Measurements from ENCODE around the gene FDXR. TPM values are rescaled to one million over a fixed set of nuclear protein-coding genes. Genes with fewer than 3 reads are reported as not detected.

The FDXR gene
- total and polyA plus RNA-seq, 9 of the 15 experiments (the other 6 are each of a cell fraction or from before 2014, with no cell fraction given), result 0.89 to 70.7 (median 30.9) TPM

- TF ChIP-seq, protein P1, sequence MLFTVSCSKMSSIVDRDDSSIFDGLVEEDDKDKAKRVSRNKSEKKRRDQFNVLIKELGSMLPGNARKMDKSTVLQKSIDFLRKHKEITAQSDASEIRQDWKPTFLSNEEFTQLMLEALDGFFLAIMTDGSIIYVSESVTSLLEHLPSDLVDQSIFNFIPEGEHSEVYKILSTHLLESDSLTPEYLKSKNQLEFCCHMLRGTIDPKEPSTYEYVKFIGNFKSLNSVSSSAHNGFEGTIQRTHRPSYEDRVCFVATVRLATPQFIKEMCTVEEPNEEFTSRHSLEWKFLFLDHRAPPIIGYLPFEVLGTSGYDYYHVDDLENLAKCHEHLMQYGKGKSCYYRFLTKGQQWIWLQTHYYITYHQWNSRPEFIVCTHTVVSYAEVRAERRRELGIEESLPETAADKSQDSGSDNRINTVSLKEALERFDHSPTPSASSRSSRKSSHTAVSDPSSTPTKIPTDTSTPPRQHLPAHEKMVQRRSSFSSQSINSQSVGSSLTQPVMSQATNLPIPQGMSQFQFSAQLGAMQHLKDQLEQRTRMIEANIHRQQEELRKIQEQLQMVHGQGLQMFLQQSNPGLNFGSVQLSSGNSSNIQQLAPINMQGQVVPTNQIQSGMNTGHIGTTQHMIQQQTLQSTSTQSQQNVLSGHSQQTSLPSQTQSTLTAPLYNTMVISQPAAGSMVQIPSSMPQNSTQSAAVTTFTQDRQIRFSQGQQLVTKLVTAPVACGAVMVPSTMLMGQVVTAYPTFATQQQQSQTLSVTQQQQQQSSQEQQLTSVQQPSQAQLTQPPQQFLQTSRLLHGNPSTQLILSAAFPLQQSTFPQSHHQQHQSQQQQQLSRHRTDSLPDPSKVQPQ (CRISPR knock-in tag; IDR thresholded peaks at IDR 0.05; ENCODE audit: borderline replicate concordance), result no peak
- TF ChIP-seq SMARCE1 (IDR thresholded peaks at IDR 0.05) (peak; percentile 94), RFX7 (CRISPR knock-in tag; IDR thresholded peaks at IDR 0.05) (no peak), SMARCB1 (IDR thresholded peaks at IDR 0.05; ENCODE audit: insufficient read length, low read depth) (no peak), POLR2H (tag; IDR thresholded peaks at IDR 0.05; ENCODE audit: low read depth) (peak; percentile 55; the same call in 1 of the 2 replicates), PTTG1 (tag; IDR thresholded peaks at IDR 0.05; ENCODE audit: low read depth) (0 out of 2 replicates have a peak, but pooled peaks have one; percentile 30), PCBP1 (IDR thresholded peaks at IDR 0.05; ENCODE audit: low read depth, low read length, poor library complexity, severe bottlenecking) (no peak), ATF7 (IDR thresholded peaks at IDR 0.05) (peak; percentile 98), HDAC6 (IDR thresholded peaks at IDR 0.05; ENCODE audit: low read depth, low read length) (no peak), ZC3H4 (CRISPR knock-in tag; IDR thresholded peaks at IDR 0.05; ENCODE audit: borderline replicate concordance) (no peak), ZNF77 (CRISPR knock-in tag; IDR thresholded peaks at IDR 0.05) (no peak), MAZ (CRISPR knock-in tag; conservative IDR thresholded peaks at IDR 0.05 in 1 of 2, IDR thresholded peaks at IDR 0.05 in 1 of 2) (peak in 1 of 2 experiments; percentile 32; a peak in 3 of 4 replicates), HNRNPK (IDR thresholded peaks at IDR 0.05; ENCODE audit: low read depth, low read length, poor library complexity, severe bottlenecking) (no peak), ZBTB11 (CRISPR knock-in tag; IDR thresholded peaks at IDR 0.05) (peak in 1 of 3 experiments; percentile 84; a peak in 2 of 6 replicates), CTBP1 (IDR thresholded peaks at IDR 0.05; ENCODE audit: borderline replicate concordance) (peak; percentile 93), SREBF1 (IDR thresholded peaks at IDR 0.05; ENCODE audit: borderline replicate concordance, low read depth, low read length) (no peak), HDAC1 (IDR thresholded peaks at IDR 0.05) (peak in 1 of 2 experiments; percentile 90; a peak in 2 of 4 replicates), ARHGAP35 (IDR thresholded peaks at IDR 0.05; ENCODE audit: partially characterized antibody) (peak; percentile 53), NCOA4 (IDR thresholded peaks at IDR 0.05; ENCODE audit: partially characterized antibody) (peak; percentile 55), MYC (IDR thresholded peaks at IDR 0.05; ENCODE audit: low read depth, low read length) (peak; percentile 62; the same call in 1 of the 2 replicates), MYC (CRISPR knock-in tag; IDR thresholded peaks at IDR 0.05; ENCODE audit: borderline replicate concordance, low read depth) (no peak), GTF2E2 (tag; IDR thresholded peaks at IDR 0.05) (no peak), TAL1 (IDR thresholded peaks at IDR 0.05) (no peak; the same call in 1 of the 2 replicates)
These were observed 4.4 kb downstream of the FDXR start (continued) for GRCh38 chr17:74868251-74868907.
